A673 (cell line): Measurements from ENCODE around the gene TNFAIP8L1. TPM values are rescaled to one million over a fixed set of nuclear protein-coding genes. Genes with fewer than 3 reads are reported as not detected.

Source experiments
- BruUV-seq: library from RNA; stranded (reverse); fragments of 400-500 nt; replicated peaks from 2 replicates; lab custom pipeline; 2021; lab: Mats Ljungman, UMichigan
- CTCF ChIA-PET: fragments of 300-600 bp; sonication (Branson Sonifier 250); formaldehyde crosslinking; loops from one replicate; lab custom pipeline; 2022; ENCODE audit warnings: antibody characterized with exemption; lab: Charles Lee
- POLR2A ChIA-PET: fragments of 300-600 bp; sonication (Branson Sonifier 250); formaldehyde crosslinking; loops from one replicate; lab custom pipeline; 2022; ENCODE audit warnings: antibody characterized with exemption; ENCODE audit not compliant: low non-redundant PET; lab: Charles Lee
- DNase-seq: peaks from one replicate; pipeline ENCODE4 v3.0.0-alpha.2; 2015; ENCODE audit warnings: low spot score
- H3K27ac ChIP-seq: fragments of 200-600 bp; sonication (generic); 2 replicates; pipeline ENCODE4 v1.5.1; 2016; ENCODE audit warnings: mixed run types, low read depth, mild to moderate bottlenecking, mixed read lengths, antibody characterized with exemption, low read length; ENCODE audit not compliant: poor library complexity, severe bottlenecking
- H3K27me3 ChIP-seq: fragments of 200-600 bp; sonication (generic); replicated peaks from 2 replicates; pipeline ENCODE4 v1.6.1; 2017; ENCODE audit warnings: mixed run types, low read depth, mild to moderate bottlenecking, mixed read lengths, antibody characterized with exemption, low read length; ENCODE audit not compliant: insufficient read depth, poor library complexity
- H3K36me3 ChIP-seq: fragments of 200-600 bp; sonication (generic); 2 replicates; pipeline ENCODE4 v1.6.1; 2016; ENCODE audit warnings: mixed run types, mild to moderate bottlenecking, mixed read lengths, antibody characterized with exemption, low read length; ENCODE audit not compliant: insufficient read depth, poor library complexity, severe bottlenecking
- H3K4me1 ChIP-seq: fragments of 200-600 bp; sonication (generic); 2 replicates; pipeline ENCODE4 v1.6.1; 2017; ENCODE audit warnings: mixed run types, mild to moderate bottlenecking, mixed read lengths, antibody characterized with exemption, low read length; ENCODE audit not compliant: insufficient read depth, poor library complexity, severe bottlenecking
- H3K4me3 ChIP-seq: fragments of 200-600 bp; sonication (generic); 2 replicates; pipeline ENCODE4 v1.5.1; 2016; ENCODE audit warnings: low read depth, mixed run types, mild to moderate bottlenecking, mixed read lengths, low read length; ENCODE audit not compliant: poor library complexity, severe bottlenecking
- H3K9me3 ChIP-seq: fragments of 200-600 bp; sonication (generic); 2 replicates; pipeline ENCODE4 v1.6.1; 2016; ENCODE audit warnings: mixed run types, low read depth, mild to moderate bottlenecking, mixed read lengths, antibody characterized with exemption, low read length; ENCODE audit not compliant: poor library complexity, severe bottlenecking
- EZH2 ChIP-seq: fragments of 200-600 bp; sonication (generic); IDR thresholded peaks from 2 replicates; pipeline ENCODE4 v1.6.1; 2017; ENCODE audit warnings: borderline replicate concordance, low read depth, mild to moderate bottlenecking, mixed read lengths, antibody characterized with exemption, low read length; ENCODE audit not compliant: poor library complexity, severe bottlenecking
- intact Hi-C: fragments of 100-400 bp; cut with micrococcal nuclease; formaldehyde crosslinking; loops from one replicate; pipeline ENCODE4 v1.10.0; 2022; ENCODE audit not compliant: unreplicated experiment
- total RNA-seq: library from RNA; stranded (reverse); gene quantifications from 2 replicates; pipeline ENCODE4 v1.2.3, GENCODE V29; 2021
- TF ChIP-seq, protein P1 (sequence below): fragments of 300-800, 200-600 bp; sonication (generic); conservative IDR thresholded peaks from 2 replicates; pipeline ENCODE4 v1.5.1; 2017; ENCODE audit warnings: low read depth, mild to moderate bottlenecking, antibody characterized with exemption, low read length, moderate library complexity, mixed read lengths

Gene TNFAIP8L1
- total RNA-seq, 1 experiment from 2014 or later: 24.7 TPM

DNA sequence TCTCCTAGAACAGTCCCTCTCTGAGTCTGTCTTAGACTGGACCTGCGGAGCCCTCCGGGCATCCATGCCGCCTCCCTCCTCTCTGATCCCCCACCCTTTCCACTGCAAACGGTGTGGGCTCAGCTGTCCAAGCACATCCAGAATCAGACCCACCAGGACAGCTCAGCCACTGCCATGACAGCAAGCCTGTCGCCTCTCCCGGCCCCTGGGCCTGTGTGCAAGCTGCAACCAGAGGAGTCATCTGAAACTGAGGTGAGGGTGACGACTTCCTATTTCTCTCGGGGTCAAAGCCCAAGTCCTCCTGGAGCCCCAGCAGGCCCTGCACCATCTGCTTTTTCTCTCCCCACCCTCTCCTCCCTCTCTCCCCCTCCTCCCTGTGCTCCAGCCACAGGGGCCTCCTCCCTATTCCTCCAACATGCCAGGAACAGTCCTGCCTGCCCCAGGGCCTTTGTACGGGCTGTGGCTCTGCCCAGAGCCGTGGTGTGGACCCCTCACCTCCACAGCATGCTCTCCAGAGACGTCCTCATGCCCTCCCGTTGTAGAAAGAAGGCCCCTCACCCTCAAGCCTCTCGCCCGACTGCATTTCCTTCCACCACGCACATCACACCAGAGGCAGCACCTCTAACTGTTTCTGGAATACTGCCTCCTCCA is 54.3 kb downstream of the TNFAIP8L1 start:
- TF ChIP-seq, protein P1, sequence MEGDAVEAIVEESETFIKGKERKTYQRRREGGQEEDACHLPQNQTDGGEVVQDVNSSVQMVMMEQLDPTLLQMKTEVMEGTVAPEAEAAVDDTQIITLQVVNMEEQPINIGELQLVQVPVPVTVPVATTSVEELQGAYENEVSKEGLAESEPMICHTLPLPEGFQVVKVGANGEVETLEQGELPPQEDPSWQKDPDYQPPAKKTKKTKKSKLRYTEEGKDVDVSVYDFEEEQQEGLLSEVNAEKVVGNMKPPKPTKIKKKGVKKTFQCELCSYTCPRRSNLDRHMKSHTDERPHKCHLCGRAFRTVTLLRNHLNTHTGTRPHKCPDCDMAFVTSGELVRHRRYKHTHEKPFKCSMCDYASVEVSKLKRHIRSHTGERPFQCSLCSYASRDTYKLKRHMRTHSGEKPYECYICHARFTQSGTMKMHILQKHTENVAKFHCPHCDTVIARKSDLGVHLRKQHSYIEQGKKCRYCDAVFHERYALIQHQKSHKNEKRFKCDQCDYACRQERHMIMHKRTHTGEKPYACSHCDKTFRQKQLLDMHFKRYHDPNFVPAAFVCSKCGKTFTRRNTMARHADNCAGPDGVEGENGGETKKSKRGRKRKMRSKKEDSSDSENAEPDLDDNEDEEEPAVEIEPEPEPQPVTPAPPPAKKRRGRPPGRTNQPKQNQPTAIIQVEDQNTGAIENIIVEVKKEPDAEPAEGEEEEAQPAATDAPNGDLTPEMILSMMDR: no peak
- no peak for TF ChIP-seq EZH2
- Histone ChIP-seq H3K27me3 (no peaks in the 10 kb centered on the region), H3K9me3 (no peaks in the 10 kb centered on the region), H3K36me3 (peaks cover 38% of the 10 kb centered on the region), H3K4me3 (no peak overlapping the region), H3K27ac (peak overlapping the region; percentile 39), H3K4me1 (no peaks in the 10 kb centered on the region)
- no peak for DNase-seq
- intact Hi-C loops: no loop called here
- CTCF ChIA-PET: no interaction called here
- no TSS peak for BruUV-seq
- POLR2A ChIA-PET: no interaction called here

DNA sequence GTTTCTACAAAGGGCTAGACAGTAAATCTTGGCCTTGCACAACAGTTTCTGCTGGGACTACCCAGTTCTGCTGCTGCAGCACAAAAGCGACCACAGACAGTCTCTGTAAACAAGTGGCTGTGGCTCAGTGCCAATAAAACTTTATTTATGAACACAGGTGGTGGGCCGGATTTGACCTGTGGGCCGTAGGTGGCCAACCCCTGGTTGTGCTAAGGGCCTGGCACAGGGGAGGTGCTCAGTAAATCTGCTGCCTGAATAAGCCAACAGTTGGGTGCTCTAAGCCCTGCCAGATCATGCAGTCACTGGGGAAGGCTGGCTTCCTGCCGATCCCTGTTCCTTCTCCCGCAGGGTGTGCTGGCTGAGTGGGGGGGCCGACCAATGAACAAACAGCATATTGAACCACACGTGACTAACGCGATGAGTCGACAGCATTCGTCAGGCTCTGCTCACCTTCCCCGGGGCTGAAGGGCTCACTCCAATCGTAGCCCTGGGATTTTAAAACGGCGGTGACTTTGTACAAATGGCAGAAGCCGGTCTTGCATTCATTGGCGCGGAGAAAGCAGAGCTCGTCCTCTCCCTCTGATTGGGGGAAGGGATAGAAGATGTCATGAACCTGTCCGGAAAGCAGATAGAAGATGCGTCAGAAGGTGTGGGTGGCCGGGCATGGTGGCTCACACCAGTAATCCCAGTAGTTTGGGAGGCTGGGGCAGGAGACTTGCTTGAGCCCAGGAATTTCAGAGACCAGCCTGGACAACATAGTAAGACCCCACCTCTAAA is 55.1 kb downstream of the TNFAIP8L1 start:
- TF ChIP-seq, protein P1: no peak
- TF ChIP-seq EZH2: no peak
- no peaks in the 10 kb centered on the region for H3K27me3 ChIP-seq
- H3K36me3 ChIP-seq: peaks cover 38% of the 10 kb centered on the region
- BruUV-seq: no TSS peak
- POLR2A ChIA-PET: no interaction called here
- no peaks in the 10 kb centered on the region for H3K9me3 ChIP-seq
- no peaks in the 10 kb centered on the region for H3K4me1 ChIP-seq
- H3K4me3 ChIP-seq: no peak overlapping the region
- intact Hi-C loops: no loop called here
- peak; percentile 88 for DNase-seq
- peak overlapping the region; percentile 39 for H3K27ac ChIP-seq
- CTCF ChIA-PET: interaction anchor here (0.6 kb wide), 1 partner anchor 107 kb away, joined by 4 read pairs; no protein-coding TSS in a partner anchor

DNA sequence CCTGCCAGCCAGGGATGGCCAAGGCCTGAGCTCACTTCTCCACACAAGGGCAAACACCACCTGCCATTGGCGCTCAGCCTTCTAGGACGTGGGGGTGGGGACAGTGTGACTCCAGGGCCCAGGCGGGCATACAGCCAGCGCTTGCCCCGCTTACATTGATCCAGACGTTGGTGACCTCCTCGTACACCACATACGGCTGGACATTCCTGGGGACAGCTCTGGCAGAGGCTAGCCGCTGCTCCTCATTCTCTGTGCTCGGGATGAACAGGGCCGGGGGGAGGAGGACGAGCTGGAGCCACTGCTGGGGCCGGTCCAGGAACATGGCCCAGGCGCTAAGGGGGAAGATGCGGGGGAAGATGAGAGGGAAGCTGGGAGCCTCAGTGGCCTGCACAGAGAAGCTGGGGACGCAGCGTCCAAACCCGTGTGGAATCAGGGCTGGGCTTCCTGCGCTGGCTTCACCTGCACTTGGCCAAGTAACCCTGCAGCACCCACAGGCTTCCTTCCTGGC is 56.0 kb downstream of the TNFAIP8L1 start:
- ChIA-PET POLR2A (no interaction called here), CTCF (interaction anchor here (0.6 kb wide), 1 partner anchor 106 kb away, joined by 4 read pairs; no protein-coding TSS in a partner anchor)
- no peak for DNase-seq
- TF ChIP-seq, protein P1: no peak
- no peak for TF ChIP-seq EZH2
- H3K27ac ChIP-seq: peak overlapping the region; percentile 39
- BruUV-seq: no TSS peak
- H3K9me3 ChIP-seq: no peaks in the 10 kb centered on the region
- no peaks in the 10 kb centered on the region for H3K27me3 ChIP-seq
- intact Hi-C loops: no loop called here
- peaks cover 40% of the 10 kb centered on the region for H3K36me3 ChIP-seq
- no peak overlapping the region for H3K4me3 ChIP-seq
- no peaks in the 10 kb centered on the region for H3K4me1 ChIP-seq
